K562 (cell line): Measurements from ENCODE around the gene DEDD. TPM values are rescaled to one million over a fixed set of nuclear protein-coding genes. Genes with fewer than 3 reads are reported as not detected.

Source experiments
- ATF1 ChIP-seq, 2 experiments: fragments of 450-650 bp in 1 of 2; IDR thresholded peaks; 2 replicates each; pipeline ENCODE4 v1.6.1; 2016; ENCODE audit warnings: missing compliant biosample characterization in 1 of 2, missing genetic modification characterization in 1 of 2
- BMI1 ChIP-seq: fragments of 150-350 bp; IDR thresholded peaks from 2 replicates; pipeline ENCODE4 v1.6.1; 2014; ENCODE audit warnings: low read length
- CBFA2T3 ChIP-seq: fragments of 450-650 bp; IDR thresholded peaks from 2 replicates; pipeline ENCODE4 v1.6.1; 2017
- CBX3 ChIP-seq, 2 experiments: IDR thresholded peaks; 1 replicate in 1 of 2; 2 replicates in 1 of 2; pipeline ENCODE4 v1.6.1; 2012; ENCODE audit warnings: inconsistent platforms in 2 of 2, low read length in 2 of 2, borderline replicate concordance in 1 of 2, control low read depth in 1 of 2
- CHD4 ChIP-seq: fragments of 200-600 bp; sonication (generic); IDR thresholded peaks from 3 replicates; pipeline ENCODE4 v1.6.1; 2012; ENCODE audit warnings: low read depth, mild to moderate bottlenecking, mixed read lengths, low read length, inconsistent platforms; ENCODE audit not compliant: insufficient read depth, insufficient replicate concordance, poor library complexity, severe bottlenecking
- CTBP1 ChIP-seq: fragments of 450-650 bp; IDR thresholded peaks from 2 replicates; pipeline ENCODE4 v1.6.1; 2016; ENCODE audit warnings: borderline replicate concordance
- ETV1 ChIP-seq: fragments of 450-650 bp; conservative IDR thresholded peaks from 2 replicates; pipeline ENCODE4 v1.6.1; 2016; ENCODE audit warnings: missing genetic modification characterization, control low read depth, low read depth, missing compliant biosample characterization
- EZH2 ChIP-seq: IDR thresholded peaks from 2 replicates; pipeline ENCODE4 v1.6.1; 2012; ENCODE audit warnings: low read depth, mild to moderate bottlenecking, inconsistent platforms, low read length, borderline replicate concordance
- GATAD2A ChIP-seq: fragments of 450-650 bp; IDR thresholded peaks from 2 replicates; pipeline ENCODE4 v1.6.1; 2017
- KDM5B ChIP-seq: fragments of 200-600 bp; sonication (generic); IDR thresholded peaks from 2 replicates; pipeline ENCODE4 v1.6.1; 2012; ENCODE audit warnings: low read depth, mild to moderate bottlenecking, moderate library complexity, low read length, control low read depth, inconsistent platforms; ENCODE audit not compliant: insufficient replicate concordance
- MBD1 ChIP-seq: fragments of 250-450 bp; sonication (Bioruptor Pico); IDR thresholded peaks from 2 replicates; pipeline ENCODE4 v1.8.0; 2022; ENCODE audit warnings: inconsistent platforms
- MCM2 ChIP-seq: fragments of 450-650 bp; IDR thresholded peaks from 2 replicates; pipeline ENCODE4 v1.6.1; 2017; ENCODE audit warnings: low read depth, mild to moderate bottlenecking
- NELFE ChIP-seq: IDR thresholded peaks from 2 replicates; pipeline ENCODE4 v1.6.1; 2011; ENCODE audit warnings: mild to moderate bottlenecking; ENCODE audit not compliant: insufficient read depth, insufficient read length
- NR2C2 ChIP-seq, 2 experiments: fragments of 200-800 bp in 1 of 2; sonication (Bioruptor generic) in 1 of 2; sonication (generic) in 1 of 2; formaldehyde crosslinking in 1 of 2; IDR thresholded peaks; 2 replicates each; pipeline versions ENCODE4 v1.6.1 to v1.8.0; 2016 to 2022; ENCODE audit warnings: mild to moderate bottlenecking in 1 of 2, missing compliant biosample characterization in 1 of 2, missing genetic modification characterization in 1 of 2, missing genetic modification reagents in 1 of 2
- OTX1 ChIP-seq: fragments of 450-650 bp; formaldehyde crosslinking; IDR thresholded peaks from 2 replicates; pipeline ENCODE4 v1.4.0; 2022; ENCODE audit warnings: mild to moderate bottlenecking
- POLR2A ChIP-seq: fragments of 450-650 bp; conservative IDR thresholded peaks from 2 replicates; pipeline ENCODE4 v1.6.1; 2016
- ZBED1 ChIP-seq: IDR thresholded peaks from 2 replicates; pipeline ENCODE4 v1.6.1; 2014
- ZNF41 ChIP-seq: fragments of 250-450 bp; sonication (Bioruptor Pico); conservative IDR thresholded peaks from 2 replicates; pipeline ENCODE4 v1.4.0; 2020; ENCODE audit warnings: mild to moderate bottlenecking
- ZNF561 ChIP-seq: fragments of 450-650 bp; formaldehyde crosslinking; conservative IDR thresholded peaks from 2 replicates; pipeline ENCODE4 v1.4.0; 2020; ENCODE audit warnings: mild to moderate bottlenecking, moderate library complexity
- polyA plus RNA-seq, 8 experiments: library from polyadenylated mRNA; depleted of rRNA in 4 of 8; stranded (reverse) in 5 of 8; unstranded in 3 of 8; fragments of >200 nt; fragmentation: Nextera tagmentation in 2 of 8; fragmentation: Illumina TruSeq in 1 of 8; extraction: Ambion mirVana in 2 of 8; extraction: Trizol in 1 of 8; gene quantifications; 2 replicates each; pipeline versions ENCODE4 v1.2.1 to v1.2.3, GENCODE V29; 2011 to 2014; ENCODE audit warnings: inconsistent platforms in 1 of 8, missing spikeins in 1 of 8
- total RNA-seq, 7 experiments: library from RNA; depleted of rRNA in 6 of 7; stranded (reverse); fragments of >200 nt in 6 of 7; fragmentation: Illumina TruSeq in 2 of 7; extraction: Trizol in 2 of 7; gene quantifications; 2 replicates each; pipeline versions ENCODE4 v1.2.1 to v1.2.3, GENCODE V29; 2011 to 2021; ENCODE audit warnings: low replicate concordance in 1 of 7
- TF ChIP-seq, protein P1 (sequence below): IDR thresholded peaks from 2 replicates; pipeline ENCODE4 v1.6.1; 2012; ENCODE audit warnings: low read depth, low read length, improper control_type of control experiment, borderline replicate concordance
- TF ChIP-seq, protein P2 (sequence below): IDR thresholded peaks from 3 replicates; pipeline ENCODE4 v1.6.1; 2011; ENCODE audit warnings: borderline replicate concordance, mild to moderate bottlenecking, moderate library complexity; ENCODE audit not compliant: insufficient read length; ENCODE audit errors: extremely low read depth

The DEDD gene
- total and polyA plus RNA-seq, 9 of the 15 experiments (the other 6 are each of a cell fraction or from before 2014, with no cell fraction given), result 11.6 to 41.0 (median 16.8) TPM

DNA sequence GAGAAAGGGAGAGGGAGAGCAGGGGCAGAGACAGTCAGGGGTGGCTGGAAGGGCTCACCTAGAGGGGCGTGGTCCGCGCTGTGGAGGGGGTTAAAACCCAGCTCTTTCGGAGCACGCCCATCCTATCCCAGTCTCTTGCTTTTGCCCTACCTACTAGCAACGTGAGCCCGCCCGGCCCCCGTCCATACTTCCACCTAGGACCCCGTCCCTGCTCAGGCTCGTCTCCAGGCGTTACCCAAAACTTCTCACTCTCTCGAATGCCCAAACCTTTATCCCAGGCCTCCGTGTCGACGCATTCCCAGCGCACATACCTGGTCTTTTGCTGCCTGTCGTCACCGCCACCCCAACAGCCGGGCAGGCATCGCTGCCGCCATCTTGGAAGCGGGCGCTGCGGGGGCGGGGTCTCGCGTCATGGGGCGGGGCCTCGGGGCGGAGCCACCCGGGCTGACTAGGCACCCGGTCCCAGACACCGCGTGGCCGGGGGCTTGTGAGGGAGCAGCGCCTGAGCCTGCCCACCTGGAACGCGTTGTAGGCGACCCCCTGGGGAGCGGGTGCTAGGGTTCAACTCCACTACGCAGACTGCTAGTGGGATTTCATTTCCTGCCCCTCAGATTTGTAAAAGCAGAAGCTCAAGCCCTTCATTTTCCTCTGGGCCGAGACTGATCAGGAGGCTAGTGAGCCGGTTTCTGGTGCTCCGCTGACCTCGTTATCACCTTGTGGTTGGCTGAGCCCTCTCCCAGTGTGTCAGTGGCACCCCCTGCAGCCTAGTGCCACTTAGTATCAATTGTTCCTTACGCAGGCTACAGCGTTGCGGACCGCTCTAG lies 44.9 kb upstream of the DEDD start, which contains the start of gene B4GALT3 (continued):
- peak; percentile 96 for TF ChIP-seq KDM5B
- no peak for TF ChIP-seq BMI1
- TF ChIP-seq NR2C2 (CRISPR knock-in tag; IDR thresholded peaks at IDR 0.05), result peak; percentile 47; the same call in 1 of the 2 replicates
- peak; percentile 89 for TF ChIP-seq NR2C2 (tag; IDR thresholded peaks at IDR 0.05)
- peak; percentile 95 for TF ChIP-seq POLR2A
- TF ChIP-seq ZBED1, result 0 out of 2 replicates have a peak, but pooled peaks have one; percentile 13
- TF ChIP-seq, protein P1, sequence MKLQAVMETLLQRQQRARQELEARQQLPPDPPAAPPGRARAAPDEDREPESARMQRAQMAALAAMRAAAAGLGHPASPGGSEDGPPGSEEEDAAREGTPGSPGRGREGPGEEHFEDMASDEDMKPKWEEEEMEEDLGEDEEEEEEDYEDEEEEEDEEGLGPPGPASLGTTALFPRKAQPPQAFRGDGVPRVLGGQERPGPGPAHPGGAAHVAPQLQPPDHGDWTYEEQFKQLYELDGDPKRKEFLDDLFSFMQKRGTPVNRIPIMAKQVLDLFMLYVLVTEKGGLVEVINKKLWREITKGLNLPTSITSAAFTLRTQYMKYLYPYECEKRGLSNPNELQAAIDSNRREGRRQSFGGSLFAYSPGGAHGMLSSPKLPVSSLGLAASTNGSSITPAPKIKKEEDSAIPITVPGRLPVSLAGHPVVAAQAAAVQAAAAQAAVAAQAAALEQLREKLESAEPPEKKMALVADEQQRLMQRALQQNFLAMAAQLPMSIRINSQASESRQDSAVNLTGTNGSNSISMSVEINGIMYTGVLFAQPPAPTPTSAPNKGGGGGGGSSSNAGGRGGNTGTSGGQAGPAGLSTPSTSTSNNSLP, result peak; percentile 42; the same call in 1 of the 2 replicates
- no peak; the same call in 1 of the 2 replicates for TF ChIP-seq CBFA2T3
- TF ChIP-seq ZNF561 (CRISPR knock-in tag), result no peak
- no peak for TF ChIP-seq ATF1 (CRISPR knock-in tag; IDR thresholded peaks at IDR 0.05)
- peak; percentile 91 for TF ChIP-seq ATF1 (tag; IDR thresholded peaks at IDR 0.05)
- no peak for TF ChIP-seq CHD4
- peak; percentile 80 for TF ChIP-seq CTBP1
- no peak for TF ChIP-seq EZH2
- no peak for TF ChIP-seq NELFE
- no peak for TF ChIP-seq GATAD2A
- TF ChIP-seq ETV1, result 0 out of 2 replicates have a peak, but pooled peaks have one; percentile 30
- TF ChIP-seq, protein P2, sequence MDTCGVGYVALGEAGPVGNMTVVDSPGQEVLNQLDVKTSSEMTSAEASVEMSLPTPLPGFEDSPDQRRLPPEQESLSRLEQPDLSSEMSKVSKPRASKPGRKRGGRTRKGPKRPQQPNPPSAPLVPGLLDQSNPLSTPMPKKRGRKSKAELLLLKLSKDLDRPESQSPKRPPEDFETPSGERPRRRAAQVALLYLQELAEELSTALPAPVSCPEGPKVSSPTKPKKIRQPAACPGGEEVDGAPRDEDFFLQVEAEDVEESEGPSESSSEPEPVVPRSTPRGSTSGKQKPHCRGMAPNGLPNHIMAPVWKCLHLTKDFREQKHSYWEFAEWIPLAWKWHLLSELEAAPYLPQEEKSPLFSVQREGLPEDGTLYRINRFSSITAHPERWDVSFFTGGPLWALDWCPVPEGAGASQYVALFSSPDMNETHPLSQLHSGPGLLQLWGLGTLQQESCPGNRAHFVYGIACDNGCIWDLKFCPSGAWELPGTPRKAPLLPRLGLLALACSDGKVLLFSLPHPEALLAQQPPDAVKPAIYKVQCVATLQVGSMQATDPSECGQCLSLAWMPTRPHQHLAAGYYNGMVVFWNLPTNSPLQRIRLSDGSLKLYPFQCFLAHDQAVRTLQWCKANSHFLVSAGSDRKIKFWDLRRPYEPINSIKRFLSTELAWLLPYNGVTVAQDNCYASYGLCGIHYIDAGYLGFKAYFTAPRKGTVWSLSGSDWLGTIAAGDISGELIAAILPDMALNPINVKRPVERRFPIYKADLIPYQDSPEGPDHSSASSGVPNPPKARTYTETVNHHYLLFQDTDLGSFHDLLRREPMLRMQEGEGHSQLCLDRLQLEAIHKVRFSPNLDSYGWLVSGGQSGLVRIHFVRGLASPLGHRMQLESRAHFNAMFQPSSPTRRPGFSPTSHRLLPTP, result no peak
- no peak for TF ChIP-seq ZNF41 (CRISPR knock-in tag)
- TF ChIP-seq MBD1 (CRISPR knock-in tag), result no peak
- no peak for TF ChIP-seq MCM2
- peak; percentile 61; the same call in 1 of the 2 replicates for TF ChIP-seq OTX1
- TF ChIP-seq CBX3 (IDR thresholded peaks at IDR 0.05; ENCODE audit: borderline replicate concordance in 1 of 2, low read length in 2 of 2), result peak in 1 of 2 experiments; percentile 76; a peak in 1 of 3 replicates
